Activated CD4-positive, alpha-beta T cell treated with anti-CD3 and anti-CD28 coated beads, Interleukin-2, amount 10 ng/mL, durations not matched to agents 24 days and 14 days (primary cell): Measurements from ENCODE around the gene PAGE4. TPM values are rescaled to one million over a fixed set of nuclear protein-coding genes. Genes with fewer than 3 reads are reported as not detected.

Experiments
- DNase-seq: peaks from one replicate; pipeline ENCODE4 v3.0.0; 2022
- H3K27ac Mint-ChIP-seq: one replicate; pipeline ENCODE4 v1.8.0; 2022; ENCODE audit warnings: mild to moderate bottlenecking, mixed read lengths
- H3K27me3 Mint-ChIP-seq: one replicate; pipeline ENCODE4 v1.8.0; 2022; ENCODE audit warnings: mixed read lengths
- H3K36me3 Mint-ChIP-seq: one replicate; pipeline ENCODE4 v1.8.0; 2022; ENCODE audit warnings: low read depth, mild to moderate bottlenecking, mixed read lengths
- H3K4me1 Mint-ChIP-seq: one replicate; pipeline ENCODE4 v1.8.0; 2021; ENCODE audit warnings: mixed read lengths
- H3K4me3 Mint-ChIP-seq: one replicate; pipeline ENCODE4 v1.8.0; 2022; ENCODE audit warnings: mild to moderate bottlenecking, moderate library complexity, mixed read lengths
- H3K9me3 Mint-ChIP-seq: one replicate; pipeline ENCODE4 v1.8.0; 2021; ENCODE audit warnings: mixed read lengths
- intact Hi-C: fragments of 100-400 bp; cut with micrococcal nuclease; formaldehyde crosslinking; loops from one replicate; pipeline ENCODE4 v1.15.1; 2023
- total RNA-seq: library from RNA; stranded (reverse); gene quantifications from 2 replicates; pipeline ENCODE4 v1.2.3, GENCODE V29; 2022

PAGE4 gene
- total RNA-seq, 1 donor from 2014 or later, result not detected

DNA sequence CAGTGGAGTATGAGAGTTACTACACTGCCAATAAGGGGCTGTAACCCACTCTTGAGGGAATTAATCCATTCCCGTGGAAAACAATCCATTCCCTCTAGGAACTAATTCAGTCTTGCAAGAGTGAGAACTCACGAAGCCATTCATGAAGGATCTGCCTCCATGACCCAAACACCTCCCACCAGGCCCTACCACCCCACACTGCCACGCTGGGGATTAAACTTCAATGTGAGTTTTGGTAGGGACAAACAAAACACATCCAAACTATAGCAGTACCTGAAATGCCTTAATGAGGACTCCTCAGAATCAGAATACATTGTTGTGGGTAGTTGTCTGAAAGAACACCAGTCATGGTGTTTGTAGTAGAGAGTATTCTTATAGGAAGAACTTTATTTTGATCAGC, 19.2 kb downstream of the PAGE4 start:
- no peak overlapping the region for H3K27ac Mint-ChIP-seq
- intact Hi-C loops, result no loop called here
- DNase-seq, result no peak
- H3K4me1 Mint-ChIP-seq, result no peaks in the 10 kb centered on the region
- H3K4me3 Mint-ChIP-seq, result no peak overlapping the region
- no peaks in the 10 kb centered on the region for H3K36me3 Mint-ChIP-seq
- H3K27me3 Mint-ChIP-seq, result peaks cover 5% of the 10 kb centered on the region
- no peaks in the 10 kb centered on the region for H3K9me3 Mint-ChIP-seq

DNA sequence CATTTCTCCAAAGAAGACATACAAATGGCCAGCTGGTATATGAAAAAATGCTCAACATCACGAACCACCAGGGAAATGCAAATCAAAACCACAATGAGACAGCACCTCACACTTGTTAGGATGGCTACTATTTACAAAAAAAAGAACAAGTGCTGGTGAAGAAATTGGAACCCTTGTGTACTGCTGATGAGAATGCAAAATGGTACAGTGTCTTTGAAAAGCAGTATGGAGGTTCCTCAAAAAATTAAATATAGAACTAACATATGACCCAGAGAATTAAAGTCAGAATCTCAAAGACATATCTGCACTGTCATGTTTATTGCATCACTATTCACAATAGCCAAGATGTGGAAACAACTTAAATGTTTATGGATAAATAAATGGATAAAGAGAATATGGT, 20.9 kb downstream of the PAGE4 start:
- Mint-ChIP-seq H3K4me1 (no peaks in the 10 kb centered on the region), H3K9me3 (no peaks in the 10 kb centered on the region), H3K36me3 (no peaks in the 10 kb centered on the region), H3K4me3 (no peak overlapping the region), H3K27ac (no peak overlapping the region), H3K27me3 (peaks cover 5% of the 10 kb centered on the region)
- intact Hi-C loops, result no loop called here
- no peak for DNase-seq

DNA sequence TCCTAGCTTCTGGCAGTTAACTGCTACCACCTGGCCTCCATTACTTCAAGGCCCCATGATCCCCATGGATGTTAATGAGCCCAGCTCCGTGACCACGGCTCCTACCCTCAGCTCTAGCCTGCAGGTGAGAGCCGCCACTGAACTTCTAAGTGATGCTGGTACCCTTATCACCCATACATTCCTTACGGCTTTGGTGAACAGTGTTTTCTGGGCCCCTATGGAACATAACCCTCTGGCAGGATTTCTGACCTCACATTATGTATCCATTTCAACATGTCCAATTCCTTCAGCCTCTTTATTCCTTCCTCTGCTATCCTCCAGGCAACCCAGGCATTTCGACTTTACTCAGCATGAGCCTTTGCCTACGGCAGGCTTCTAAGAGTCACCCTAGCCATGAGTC, 24.6 kb downstream of the PAGE4 start:
- H3K4me1 Mint-ChIP-seq, result no peaks in the 10 kb centered on the region
- intact Hi-C loops, result no loop called here
- no peaks in the 10 kb centered on the region for H3K36me3 Mint-ChIP-seq
- H3K27me3 Mint-ChIP-seq, result peaks cover 3% of the 10 kb centered on the region
- no peak overlapping the region for H3K4me3 Mint-ChIP-seq
- no peaks in the 10 kb centered on the region for H3K9me3 Mint-ChIP-seq
- no peak overlapping the region for H3K27ac Mint-ChIP-seq
- DNase-seq, result no peak

DNA sequence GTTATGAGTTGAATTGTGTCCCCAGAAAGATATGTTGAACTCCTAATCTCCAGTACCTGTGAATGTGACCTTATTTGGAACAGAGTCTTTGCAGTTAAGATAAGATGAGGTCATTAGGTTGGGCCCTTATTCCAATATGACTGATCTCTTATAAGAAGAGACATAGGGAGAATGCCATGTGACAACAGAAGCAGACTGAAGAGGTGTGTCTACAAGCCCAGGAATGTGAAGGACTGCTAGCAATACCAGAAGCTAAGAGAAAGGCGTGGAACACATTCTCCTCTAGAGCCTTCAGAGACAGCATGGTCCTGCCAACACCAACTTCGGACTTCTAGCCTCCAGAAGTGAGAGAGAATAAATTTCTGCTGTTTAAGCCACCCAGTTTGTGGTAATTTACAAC, 27.7 kb downstream of the PAGE4 start:
- no peaks in the 10 kb centered on the region for H3K4me1 Mint-ChIP-seq
- intact Hi-C loops, result no loop called here
- no peaks in the 10 kb centered on the region for H3K9me3 Mint-ChIP-seq
- no peak overlapping the region for H3K27ac Mint-ChIP-seq
- H3K4me3 Mint-ChIP-seq, result no peak overlapping the region
- no peak for DNase-seq
- no peaks in the 10 kb centered on the region for H3K36me3 Mint-ChIP-seq
- peaks cover 2% of the 10 kb centered on the region for H3K27me3 Mint-ChIP-seq

DNA sequence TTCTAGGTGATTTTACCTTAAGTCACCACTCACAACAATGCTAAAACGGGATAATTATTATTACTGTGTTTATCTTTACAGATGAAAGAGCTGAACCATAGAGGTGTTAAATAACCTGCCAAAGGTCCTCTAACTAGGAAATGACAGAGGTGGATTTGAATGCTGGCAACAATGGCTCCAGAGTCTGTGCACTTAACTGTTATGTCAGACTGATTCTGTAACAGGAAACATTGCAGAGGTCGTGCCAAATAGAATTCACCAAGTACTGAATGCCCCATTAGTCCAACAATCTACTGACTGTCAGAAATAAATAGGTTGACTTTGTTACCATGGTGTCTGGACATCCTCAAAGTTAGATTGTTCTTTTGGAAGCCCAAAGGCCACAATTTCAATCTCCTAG, 29.2 kb downstream of the PAGE4 start:
- DNase-seq, result no peak
- Mint-ChIP-seq H3K4me3 (no peak overlapping the region), H3K9me3 (no peaks in the 10 kb centered on the region), H3K27me3 (peaks cover 2% of the 10 kb centered on the region), H3K27ac (no peak overlapping the region), H3K36me3 (no peaks in the 10 kb centered on the region), H3K4me1 (no peaks in the 10 kb centered on the region)
- intact Hi-C loops, result no loop called here

DNA sequence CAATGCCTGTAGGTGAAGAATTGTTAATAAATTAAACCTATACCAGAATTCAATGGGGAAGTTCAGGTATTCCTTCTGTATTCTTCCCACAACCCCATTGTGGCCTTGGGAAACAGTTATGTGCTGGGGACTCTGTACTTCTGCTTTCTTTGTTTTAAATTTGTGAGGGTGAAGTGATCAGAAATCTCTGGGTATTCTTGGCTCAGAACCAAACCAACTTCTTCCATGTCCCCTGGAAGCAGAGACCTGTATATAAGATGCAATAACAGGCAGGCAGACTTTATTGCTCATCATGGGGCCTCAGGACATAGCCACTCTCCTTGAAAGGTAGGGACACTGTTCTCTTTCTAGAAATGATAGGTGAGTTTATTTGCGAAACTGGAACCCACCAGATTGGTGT, 30.4 kb downstream of the PAGE4 start:
- Mint-ChIP-seq H3K4me1 (no peaks in the 10 kb centered on the region), H3K4me3 (no peak overlapping the region), H3K9me3 (no peaks in the 10 kb centered on the region), H3K27ac (no peak overlapping the region), H3K27me3 (peaks cover 2% of the 10 kb centered on the region), H3K36me3 (no peaks in the 10 kb centered on the region)
- DNase-seq, result peak; percentile 1
- intact Hi-C loops, result no loop called here

DNA sequence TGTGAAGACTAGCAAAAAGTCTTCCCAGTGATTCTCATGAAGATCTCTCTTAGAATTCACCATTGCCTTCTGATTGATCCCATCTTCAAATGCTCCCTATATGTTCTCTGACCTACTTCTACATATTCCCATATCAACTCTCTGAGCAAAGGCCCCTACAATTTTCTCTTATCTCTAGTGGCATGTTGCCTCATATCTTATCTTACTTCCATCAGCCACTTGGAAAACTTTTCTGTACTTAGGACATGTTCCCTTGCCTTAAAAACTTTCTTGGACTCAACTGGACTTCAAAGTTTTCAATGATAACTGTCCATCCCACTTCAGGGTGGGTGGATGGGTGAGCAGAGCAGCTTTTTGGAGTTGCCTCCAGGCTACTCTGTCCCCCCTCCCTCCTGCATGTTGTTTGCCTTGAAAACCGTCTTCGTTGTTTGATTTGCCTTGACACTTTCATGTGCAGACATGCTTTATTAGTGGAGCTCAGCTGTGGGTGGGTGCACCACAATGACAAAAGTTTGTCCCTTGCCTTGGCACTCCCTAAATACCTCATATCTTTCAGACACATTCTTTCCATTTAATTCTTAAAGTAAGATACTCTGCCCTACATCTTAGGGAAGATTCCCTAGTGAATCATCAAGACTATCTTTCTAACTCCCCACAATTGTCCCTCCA, 31.9 kb downstream of the PAGE4 start:
- intact Hi-C loops, result no loop called here
- no peak for DNase-seq
- Mint-ChIP-seq H3K27ac (no peak overlapping the region), H3K9me3 (no peaks in the 10 kb centered on the region), H3K27me3 (peaks cover 5% of the 10 kb centered on the region), H3K4me1 (no peaks in the 10 kb centered on the region), H3K36me3 (no peaks in the 10 kb centered on the region), H3K4me3 (no peak overlapping the region)

DNA sequence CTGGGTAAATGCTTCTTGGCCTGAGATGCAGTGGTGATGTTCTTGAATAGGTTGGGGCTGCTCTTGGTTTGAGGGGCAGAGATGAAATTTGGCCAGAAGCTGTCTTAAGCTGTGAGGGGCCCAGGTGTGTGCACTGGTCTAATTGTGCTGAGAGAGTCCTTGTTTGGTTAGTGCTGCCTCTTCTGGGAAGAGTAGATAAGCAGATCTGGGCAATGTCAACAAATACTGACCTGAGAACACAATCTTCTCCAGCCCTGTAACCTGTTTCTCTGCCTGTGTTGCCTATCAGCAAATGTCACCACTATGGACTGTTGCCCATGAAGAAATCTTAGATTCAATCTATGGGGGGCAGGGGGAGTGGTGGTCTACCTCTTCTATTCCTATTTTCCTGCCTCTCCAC, 33.0 kb downstream of the PAGE4 start:
- intact Hi-C loops, result no loop called here
- no peak overlapping the region for H3K4me3 Mint-ChIP-seq
- no peaks in the 10 kb centered on the region for H3K9me3 Mint-ChIP-seq
- DNase-seq, result no peak
- no peaks in the 10 kb centered on the region for H3K4me1 Mint-ChIP-seq
- H3K36me3 Mint-ChIP-seq, result no peaks in the 10 kb centered on the region
- no peak overlapping the region for H3K27ac Mint-ChIP-seq
- H3K27me3 Mint-ChIP-seq, result peaks cover 7% of the 10 kb centered on the region

DNA sequence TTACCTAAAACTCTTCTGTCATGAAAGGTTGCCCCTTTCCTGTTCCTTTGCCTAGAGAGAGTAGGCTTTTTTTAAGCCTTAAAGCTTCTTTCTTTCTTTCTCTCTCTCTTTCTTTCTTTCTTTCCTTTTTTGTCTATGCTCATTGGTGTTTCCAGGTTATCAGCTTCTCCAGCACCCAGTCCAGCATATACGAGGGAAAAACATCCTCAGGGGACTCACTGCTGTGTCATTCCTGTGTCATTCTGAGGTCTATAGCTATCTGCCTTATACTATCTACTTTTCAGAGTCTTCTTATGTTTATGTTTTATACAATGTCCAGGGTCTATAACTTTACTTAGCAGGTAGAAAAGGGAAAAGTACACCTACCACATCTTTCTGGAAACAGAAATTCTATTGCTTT, 39.6 kb downstream of the PAGE4 start:
- intact Hi-C loops, result no loop called here
- H3K4me3 Mint-ChIP-seq, result no peak overlapping the region
- no peaks in the 10 kb centered on the region for H3K4me1 Mint-ChIP-seq
- DNase-seq, result no peak
- no peaks in the 10 kb centered on the region for H3K9me3 Mint-ChIP-seq
- H3K27me3 Mint-ChIP-seq, result peaks cover 19% of the 10 kb centered on the region
- no peak overlapping the region for H3K27ac Mint-ChIP-seq
- H3K36me3 Mint-ChIP-seq, result no peaks in the 10 kb centered on the region

DNA sequence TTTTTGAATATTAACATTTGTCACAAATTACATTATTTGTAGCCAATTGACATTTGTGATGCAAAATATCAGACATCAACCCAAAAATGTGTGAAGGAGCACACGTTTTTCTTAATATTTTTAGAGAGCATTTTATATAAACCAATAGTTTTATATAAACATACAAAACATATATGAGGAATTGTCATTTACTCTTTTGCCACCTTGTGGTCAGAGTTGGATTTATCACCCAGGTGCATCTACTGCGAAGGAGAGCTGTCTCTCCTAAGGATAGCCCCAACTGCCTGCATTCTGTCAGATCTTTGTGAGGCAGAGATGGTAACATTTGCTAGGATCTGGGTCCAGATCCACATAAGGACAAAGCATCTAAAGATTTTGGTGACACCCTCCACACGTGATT, 47.6 kb downstream of the PAGE4 start:
- peak; percentile 76 for DNase-seq
- Mint-ChIP-seq H3K4me3 (no peak overlapping the region), H3K27ac (no peak overlapping the region), H3K36me3 (peaks cover 3% of the 10 kb centered on the region), H3K4me1 (peaks cover 13% of the 10 kb centered on the region), H3K27me3 (no peaks in the 10 kb centered on the region), H3K9me3 (no peaks in the 10 kb centered on the region)
- intact Hi-C loops, result loop anchor here (1.0 to 10.0 kb wide), 2 partner anchors 112 to 328 kb away; partner anchors contain the start of gene CCNB3

DNA sequence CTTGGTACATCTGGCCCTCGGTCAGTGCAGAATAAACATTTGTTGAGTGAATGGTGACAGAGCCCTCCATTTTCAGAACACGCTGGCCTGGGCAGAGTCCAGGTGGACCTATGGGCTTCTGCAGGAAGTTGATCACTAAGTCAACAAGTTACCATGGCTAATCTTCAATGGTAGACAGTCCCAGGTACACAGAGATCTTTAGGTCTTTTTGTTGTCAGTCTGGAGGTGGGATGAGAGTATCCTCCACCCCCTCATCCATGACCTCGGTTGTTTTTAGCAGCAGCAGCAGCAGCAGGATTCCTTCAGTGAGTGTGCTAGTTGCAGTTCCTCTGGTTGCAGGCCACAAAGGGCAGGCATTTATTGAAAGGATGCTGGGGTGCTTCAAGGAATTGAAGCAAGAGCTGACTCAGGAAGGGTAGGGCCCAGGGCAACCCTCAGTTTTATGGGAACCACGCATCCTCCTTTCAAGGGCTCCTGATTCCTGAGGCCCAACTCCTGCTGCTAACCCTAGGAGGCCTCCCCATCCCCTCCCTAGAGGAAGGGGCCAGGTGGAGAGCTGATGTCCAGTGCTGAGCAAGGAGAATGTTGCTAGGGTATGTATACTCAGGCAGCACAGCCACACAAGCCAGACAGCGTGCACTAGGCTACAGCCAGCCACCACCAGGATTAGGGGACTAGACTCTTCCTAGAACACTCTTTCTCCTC, 48.4 kb downstream of the PAGE4 start:
- Mint-ChIP-seq H3K4me1 (peaks cover 13% of the 10 kb centered on the region), H3K4me3 (no peak overlapping the region), H3K36me3 (peaks cover 3% of the 10 kb centered on the region), H3K9me3 (no peaks in the 10 kb centered on the region), H3K27me3 (no peaks in the 10 kb centered on the region), H3K27ac (no peak overlapping the region)
- peak; percentile 52 for DNase-seq
- intact Hi-C loops, result loop anchor here (1.0 to 10.0 kb wide), 2 partner anchors 113 to 327 kb away; partner anchors contain the start of gene CCNB3

DNA sequence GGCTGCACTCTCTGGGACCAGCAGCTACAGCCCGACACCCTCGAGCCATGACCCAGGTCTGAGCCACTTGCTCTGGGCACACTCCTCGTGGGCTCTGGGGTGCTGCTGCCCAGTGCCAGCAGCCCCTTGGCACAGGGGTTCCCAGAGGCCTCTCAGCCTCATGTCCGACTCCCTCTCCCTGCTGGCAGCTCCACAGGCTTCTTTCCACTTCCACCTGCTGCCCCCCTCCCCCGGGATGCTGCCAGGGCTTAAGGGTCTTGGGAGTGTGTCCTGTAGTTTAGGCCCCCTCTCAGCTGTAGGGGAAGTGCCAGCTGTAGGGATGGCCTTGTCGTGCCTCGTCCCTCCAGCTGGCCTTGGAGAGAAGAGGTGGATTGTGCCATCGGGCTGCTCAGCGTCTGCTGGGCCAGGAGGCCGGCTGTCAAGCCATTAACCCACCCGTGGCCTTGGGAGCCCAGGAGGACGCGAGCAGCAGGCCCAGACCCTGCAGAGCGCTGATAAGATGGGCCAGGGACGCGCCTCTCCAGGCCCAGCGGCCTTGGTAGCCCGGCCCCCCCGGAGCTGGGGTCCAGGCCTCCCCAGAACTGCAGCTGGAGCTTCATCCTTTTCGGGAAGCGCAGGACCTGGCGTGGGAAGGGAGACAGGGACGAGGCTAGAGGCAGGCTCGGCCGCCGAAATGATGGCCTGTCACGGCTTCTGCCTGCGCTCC, 49.2 kb downstream of the PAGE4 start:
- H3K36me3 Mint-ChIP-seq, result peaks cover 3% of the 10 kb centered on the region
- intact Hi-C loops, result loop anchor here (10.0 kb wide), 1 partner anchor 113 kb away; no protein-coding TSS in a partner anchor
- H3K27ac Mint-ChIP-seq, result peak overlapping the region; percentile 72
- peak; percentile 51 for DNase-seq
- H3K27me3 Mint-ChIP-seq, result no peaks in the 10 kb centered on the region
- H3K4me3 Mint-ChIP-seq, result peak overlapping the region; percentile 79
- H3K9me3 Mint-ChIP-seq, result no peaks in the 10 kb centered on the region
- peaks cover 13% of the 10 kb centered on the region for H3K4me1 Mint-ChIP-seq

DNA sequence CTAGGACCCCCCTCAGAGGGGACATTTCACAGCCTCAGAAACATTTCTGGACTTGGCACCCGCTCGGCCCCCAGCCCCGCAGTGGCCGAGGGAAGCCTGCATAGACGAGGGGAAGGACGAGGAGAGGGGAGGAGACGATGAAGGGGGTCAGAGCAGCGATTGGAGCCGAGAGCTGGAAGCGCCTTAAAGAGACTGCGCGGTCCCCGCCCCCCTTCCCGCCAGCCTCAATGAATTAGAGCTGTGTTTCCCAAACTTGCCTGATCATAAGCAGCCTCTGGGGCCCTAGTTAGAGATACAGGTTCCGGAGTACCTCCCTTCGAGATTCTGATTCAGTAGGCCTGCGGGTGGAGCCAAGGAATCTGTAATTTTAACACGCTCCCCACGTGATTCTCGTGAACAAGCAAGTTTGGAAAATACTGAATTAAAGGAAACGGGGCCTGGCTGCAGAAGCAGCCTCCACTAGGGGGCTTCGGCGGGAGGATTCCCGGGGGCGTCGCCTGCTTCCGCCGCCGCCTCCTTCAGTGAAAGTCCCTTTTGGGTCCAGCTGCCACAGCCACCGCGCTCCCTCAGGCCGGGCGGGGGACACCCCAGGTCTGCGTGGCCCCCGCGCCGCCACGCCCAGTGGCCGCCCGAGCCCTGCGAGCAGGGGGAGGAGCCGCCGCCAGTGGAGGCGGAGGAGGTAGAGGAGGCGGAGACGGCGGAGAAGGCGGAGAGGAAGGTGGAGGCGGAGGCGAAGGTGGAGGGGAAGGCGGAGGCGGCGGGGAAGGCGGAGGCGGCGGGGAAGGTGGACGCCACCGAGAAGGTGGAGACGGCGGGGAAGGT, 49.9 kb downstream of the PAGE4 start, which contains the start of gene USP27X:
Gene USP27X (plus strand): TSS at position 651 of the 822 bp plus-strand sequence. CDS start 824 bp downstream, outside the sequence.
- Mint-ChIP-seq H3K27me3 (no peaks in the 10 kb centered on the region), H3K36me3 (peaks cover 3% of the 10 kb centered on the region), H3K4me3 (peak within 1 kb of the TSS; percentile 80), H3K27ac (peak within 1 kb of the TSS; percentile 77), H3K4me1 (peaks cover 14% of the 10 kb centered on the region), H3K9me3 (no peaks in the 10 kb centered on the region)
- intact Hi-C loops, result loop anchor here (1.0 to 10.0 kb wide), 2 partner anchors 43 to 114 kb away; partner anchors contain the start of gene CLCN5
- DNase-seq, result peak; percentile 94
